ENCODE data around the gene RETN.
A peak's percentile ranks its signal among the peaks of the same experiment; 100 is the strongest.

Gene RETN

GRCh38 chr19:7697721-7698287 is 29.0 kb downstream of the RETN start:
- Histone ChIP-seq H3K4me3 (ENCODE audit: low read depth in 1 of 2, low read length in 2 of 2) (no peak overlapping the region), H3K9me3 (ENCODE audit: low read length) (no peaks in the 10 kb centered on the region), H3K27ac (ENCODE audit: low read depth, low read length) (no peak overlapping the region), H3K4me1 (ENCODE audit: insufficient read depth, low read length) (no peaks in the 10 kb centered on the region), H3K27me3 (ENCODE audit: control insufficient read depth in 1 of 2, insufficient read depth in 2 of 2, low read length in 2 of 2) (peaks cover 0 to 32% of the 10 kb centered on the region in 2 donors), H3K36me3 (ENCODE audit: insufficient read depth, low read length) (no peaks in the 10 kb centered on the region), H3K9ac (ENCODE audit: low read length) (no peak overlapping the region)

GRCh38 chr19:7698583-7698982 is 29.7 kb downstream of the RETN start:
- no peaks in the 10 kb centered on the region for H3K9me3 ChIP-seq (ENCODE audit: low read length)
- H3K36me3 ChIP-seq (ENCODE audit: insufficient read depth, low read length) = no peaks in the 10 kb centered on the region
- no peak overlapping the region for H3K27ac ChIP-seq (ENCODE audit: low read depth, low read length)
- H3K9ac ChIP-seq (ENCODE audit: low read length) = no peak overlapping the region
- H3K27me3 ChIP-seq (ENCODE audit: control insufficient read depth in 1 of 2, insufficient read depth in 2 of 2, low read length in 2 of 2) = peaks cover 0 to 32% of the 10 kb centered on the region in 2 donors
- no peaks in the 10 kb centered on the region for H3K4me1 ChIP-seq (ENCODE audit: insufficient read depth, low read length)
- no peak overlapping the region for H3K4me3 ChIP-seq (ENCODE audit: low read depth in 1 of 2, low read length in 2 of 2)

GRCh38 chr19:7699003-7699402 is 30.2 kb downstream of the RETN start:
- Histone ChIP-seq H3K36me3 (ENCODE audit: insufficient read depth, low read length) (no peaks in the 10 kb centered on the region), H3K4me3 (ENCODE audit: low read depth in 1 of 2, low read length in 2 of 2) (no peak overlapping the region), H3K9ac (ENCODE audit: low read length) (no peak overlapping the region), H3K27ac (ENCODE audit: low read depth, low read length) (no peak overlapping the region), H3K9me3 (ENCODE audit: low read length) (no peaks in the 10 kb centered on the region), H3K4me1 (ENCODE audit: insufficient read depth, low read length) (no peaks in the 10 kb centered on the region), H3K27me3 (ENCODE audit: control insufficient read depth in 1 of 2, insufficient read depth in 2 of 2, low read length in 2 of 2) (peaks cover 0 to 32% of the 10 kb centered on the region in 2 donors)

- Histone ChIP-seq H3K4me3 (ENCODE audit: low read depth in 1 of 2, low read length in 2 of 2) (no peak overlapping the region), H3K36me3 (ENCODE audit: insufficient read depth, low read length) (no peaks in the 10 kb centered on the region), H3K4me1 (ENCODE audit: insufficient read depth, low read length) (no peaks in the 10 kb centered on the region), H3K9ac (ENCODE audit: low read length) (no peak overlapping the region), H3K9me3 (ENCODE audit: low read length) (no peaks in the 10 kb centered on the region), H3K27ac (ENCODE audit: low read depth, low read length) (no peak overlapping the region), H3K27me3 (ENCODE audit: control insufficient read depth in 1 of 2, insufficient read depth in 2 of 2, low read length in 2 of 2) (peaks cover 0 to 32% of the 10 kb centered on the region in 2 donors)
Observed at GRCh38 chr19:7699417-7700401, 30.9 kb downstream of the RETN start.

DNA sequence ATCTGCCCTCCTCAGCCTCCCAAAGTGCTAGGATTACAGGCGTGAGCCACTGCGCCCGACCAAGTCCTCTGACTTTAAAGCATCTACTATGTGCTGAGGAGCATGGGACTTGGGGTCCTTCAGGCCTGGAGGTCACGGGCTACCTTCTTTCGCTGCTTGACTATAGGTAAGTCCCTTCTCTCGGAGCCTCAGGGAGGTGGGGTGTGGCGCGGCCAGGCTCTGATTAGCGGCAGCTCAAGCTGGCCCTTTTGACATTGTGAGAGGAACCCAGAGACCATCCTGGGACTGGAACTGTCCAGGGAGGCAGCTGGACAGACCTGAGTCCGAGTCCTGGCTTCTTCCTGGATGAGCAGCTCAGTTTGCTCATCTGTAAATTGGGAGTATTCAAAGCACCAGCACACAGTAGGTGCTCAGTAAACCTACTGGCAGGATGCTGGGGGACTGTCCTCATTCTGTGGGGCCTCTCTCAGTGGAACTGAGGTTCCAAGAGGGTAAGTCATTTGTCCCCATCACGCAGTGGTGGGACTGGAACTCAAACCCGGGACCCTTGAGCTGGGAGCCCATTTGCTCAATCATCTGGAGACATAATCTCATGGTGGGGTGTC is 32.3 kb downstream of the RETN start:
- peaks cover 0 to 32% of the 10 kb centered on the region in 2 donors for H3K27me3 ChIP-seq (ENCODE audit: control insufficient read depth in 1 of 2, insufficient read depth in 2 of 2, low read length in 2 of 2)
- H3K27ac ChIP-seq (ENCODE audit: low read depth, low read length) = no peak overlapping the region
- H3K9ac ChIP-seq (ENCODE audit: low read length) = no peak overlapping the region
- H3K4me1 ChIP-seq (ENCODE audit: insufficient read depth, low read length) = no peaks in the 10 kb centered on the region
- no peak overlapping the region for H3K4me3 ChIP-seq (ENCODE audit: low read depth in 1 of 2, low read length in 2 of 2)
- no peaks in the 10 kb centered on the region for H3K9me3 ChIP-seq (ENCODE audit: low read length)
- no peaks in the 10 kb centered on the region for H3K36me3 ChIP-seq (ENCODE audit: insufficient read depth, low read length)

DNA sequence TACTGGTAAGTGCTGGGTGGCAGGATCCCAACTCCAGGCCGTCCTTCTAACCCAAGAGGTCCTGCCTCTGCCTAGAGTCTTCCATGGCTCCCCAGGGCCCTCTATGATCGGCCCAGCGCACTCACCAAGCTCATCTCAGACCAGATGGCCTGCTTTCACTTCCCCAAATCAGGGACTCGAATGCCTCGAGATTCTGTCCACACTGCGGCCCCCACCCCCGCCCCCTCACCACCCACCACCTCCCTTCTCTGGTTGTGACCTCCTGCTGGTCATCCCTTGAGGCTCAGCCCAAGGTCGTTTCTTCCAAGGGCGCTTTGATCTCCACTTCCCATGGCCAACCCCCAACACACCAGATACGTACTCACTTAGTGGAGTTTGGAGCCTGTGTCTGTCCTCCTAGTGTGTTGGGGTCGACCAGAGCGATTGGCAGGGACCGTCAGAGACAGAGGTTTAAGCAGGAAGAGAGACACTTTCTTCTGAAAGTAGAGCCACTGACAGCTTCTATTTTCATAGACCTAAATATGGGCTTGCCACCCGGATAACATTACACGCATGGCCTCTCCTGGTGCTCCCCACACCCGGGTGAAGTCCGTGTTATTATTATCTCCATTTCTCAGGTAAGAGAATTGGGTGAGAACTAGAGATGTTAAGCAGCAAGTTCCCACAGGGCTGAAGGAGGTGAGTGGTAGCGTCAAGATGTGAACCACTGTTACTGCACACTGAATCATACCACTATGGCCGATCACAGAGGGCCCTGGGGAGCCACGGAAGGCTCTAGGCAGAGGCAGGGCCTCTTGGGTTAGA is 33.0 kb downstream of the RETN start, which contains the start of gene FCER2:
FCER2 (minus strand) TSS at position 478 of the 804 bp plus-strand sequence. CDS start 2,371 bp downstream, outside the sequence.
- H3K4me1 ChIP-seq (ENCODE audit: insufficient read depth, low read length) = no peaks in the 10 kb centered on the region

GRCh38 chr19:7703332-7703731 is 34.5 kb downstream of the RETN start:
- no peak overlapping the region for H3K27ac ChIP-seq (ENCODE audit: low read depth, low read length)
- H3K4me3 ChIP-seq (ENCODE audit: low read depth in 1 of 2, low read length in 2 of 2) = no peak overlapping the region
- peaks cover 0 to 24% of the 10 kb centered on the region in 2 donors for H3K27me3 ChIP-seq (ENCODE audit: control insufficient read depth in 1 of 2, insufficient read depth in 2 of 2, low read length in 2 of 2)
- H3K36me3 ChIP-seq (ENCODE audit: insufficient read depth, low read length) = no peaks in the 10 kb centered on the region
- no peaks in the 10 kb centered on the region for H3K9me3 ChIP-seq (ENCODE audit: low read length)
- no peaks in the 10 kb centered on the region for H3K4me1 ChIP-seq (ENCODE audit: insufficient read depth, low read length)
- no peak overlapping the region for H3K9ac ChIP-seq (ENCODE audit: low read length)

More for the DNA sequence above, 33.0 kb downstream of the RETN start, which contains the start of gene FCER2:
- Histone ChIP-seq H3K27me3 (ENCODE audit: control insufficient read depth in 1 of 2, insufficient read depth in 2 of 2, low read length in 2 of 2) (peaks cover 0 to 32% of the 10 kb centered on the region in 2 donors), H3K36me3 (ENCODE audit: insufficient read depth, low read length) (no peaks in the 10 kb centered on the region), H3K9ac (ENCODE audit: low read length) (no peak within 1 kb of the TSS), H3K27ac (ENCODE audit: low read depth, low read length) (no peak within 1 kb of the TSS), H3K9me3 (ENCODE audit: low read length) (no peaks in the 10 kb centered on the region), H3K4me3 (ENCODE audit: low read depth in 1 of 2, low read length in 2 of 2) (no peak within 1 kb of the TSS)

- no peak overlapping the region for H3K27ac ChIP-seq (ENCODE audit: low read depth, low read length)
- H3K27me3 ChIP-seq (ENCODE audit: control insufficient read depth in 1 of 2, insufficient read depth in 2 of 2, low read length in 2 of 2) = peaks cover 0 to 15% of the 10 kb centered on the region in 2 donors
Observed at GRCh38 chr19:7704280-7705060, 35.6 kb downstream of the RETN start.

DNA sequence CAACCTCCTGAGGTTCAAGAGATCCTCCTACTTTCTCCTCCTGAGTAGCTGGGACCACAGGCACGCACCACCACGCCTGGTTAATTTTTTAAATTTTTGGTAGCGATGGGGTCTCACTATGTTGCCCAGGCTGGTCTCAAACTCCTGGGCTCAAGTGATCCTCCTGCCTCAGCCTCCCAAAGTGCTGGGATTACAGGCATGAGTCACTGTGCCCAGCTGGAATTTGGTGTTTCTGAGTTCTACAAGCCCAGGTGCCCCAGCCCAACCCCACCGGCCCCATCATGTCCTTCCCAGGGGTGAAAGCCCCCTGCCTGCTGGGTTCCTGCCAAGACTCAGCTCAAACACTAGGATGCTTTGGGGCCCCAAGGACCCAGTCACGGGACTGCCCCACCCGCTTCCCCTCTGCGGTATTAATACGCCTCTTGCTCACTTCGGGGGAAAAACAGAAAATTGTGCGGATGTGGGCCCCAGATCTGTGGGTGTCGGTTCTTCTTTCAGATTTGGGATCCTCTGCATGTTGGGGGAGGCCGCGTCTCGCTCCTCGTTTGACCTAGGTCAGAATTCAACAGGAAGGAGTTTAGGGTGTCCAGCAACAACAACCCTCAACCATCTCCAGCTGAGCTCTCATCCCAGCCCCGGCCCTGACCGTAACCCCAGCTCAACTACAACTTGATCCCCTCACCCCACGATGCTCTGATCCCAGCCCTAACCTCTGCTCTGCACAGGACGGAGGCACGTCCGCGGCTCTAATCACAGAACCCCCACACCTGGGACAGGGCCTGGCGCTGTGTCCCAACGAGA is 36.7 kb downstream of the RETN start:
- Histone ChIP-seq H3K9me3 (ENCODE audit: low read length) (no peaks in the 10 kb centered on the region), H3K4me3 (ENCODE audit: low read depth in 1 of 2, low read length in 2 of 2) (no peak overlapping the region), H3K36me3 (ENCODE audit: insufficient read depth, low read length) (no peaks in the 10 kb centered on the region), H3K9ac (ENCODE audit: low read length) (no peak overlapping the region), H3K27me3 (ENCODE audit: control insufficient read depth in 1 of 2, insufficient read depth in 2 of 2, low read length in 2 of 2) (peaks cover 0 to 7% of the 10 kb centered on the region in 2 donors), H3K27ac (ENCODE audit: low read depth, low read length) (peak overlapping the region; percentile 52), H3K4me1 (ENCODE audit: insufficient read depth, low read length) (no peaks in the 10 kb centered on the region)

More at GRCh38 chr19:7704280-7705060, 35.6 kb downstream of the RETN start:
- Histone ChIP-seq H3K4me3 (ENCODE audit: low read depth in 1 of 2, low read length in 2 of 2) (no peak overlapping the region), H3K9ac (ENCODE audit: low read length) (no peak overlapping the region), H3K9me3 (ENCODE audit: low read length) (no peaks in the 10 kb centered on the region), H3K36me3 (ENCODE audit: insufficient read depth, low read length) (no peaks in the 10 kb centered on the region), H3K4me1 (ENCODE audit: insufficient read depth, low read length) (no peaks in the 10 kb centered on the region)

Data from muscle layer of colon (tissue), 2 donors.